Right hindlimb (tissue), 1 donor: ENCODE results near the gene UGT2B10.

ENCODE experiments used
- DNase-seq: peaks from one replicate; pipeline ENCODE4 v3.0.0-alpha.2; 2018

The UGT2B10 gene

DNA sequence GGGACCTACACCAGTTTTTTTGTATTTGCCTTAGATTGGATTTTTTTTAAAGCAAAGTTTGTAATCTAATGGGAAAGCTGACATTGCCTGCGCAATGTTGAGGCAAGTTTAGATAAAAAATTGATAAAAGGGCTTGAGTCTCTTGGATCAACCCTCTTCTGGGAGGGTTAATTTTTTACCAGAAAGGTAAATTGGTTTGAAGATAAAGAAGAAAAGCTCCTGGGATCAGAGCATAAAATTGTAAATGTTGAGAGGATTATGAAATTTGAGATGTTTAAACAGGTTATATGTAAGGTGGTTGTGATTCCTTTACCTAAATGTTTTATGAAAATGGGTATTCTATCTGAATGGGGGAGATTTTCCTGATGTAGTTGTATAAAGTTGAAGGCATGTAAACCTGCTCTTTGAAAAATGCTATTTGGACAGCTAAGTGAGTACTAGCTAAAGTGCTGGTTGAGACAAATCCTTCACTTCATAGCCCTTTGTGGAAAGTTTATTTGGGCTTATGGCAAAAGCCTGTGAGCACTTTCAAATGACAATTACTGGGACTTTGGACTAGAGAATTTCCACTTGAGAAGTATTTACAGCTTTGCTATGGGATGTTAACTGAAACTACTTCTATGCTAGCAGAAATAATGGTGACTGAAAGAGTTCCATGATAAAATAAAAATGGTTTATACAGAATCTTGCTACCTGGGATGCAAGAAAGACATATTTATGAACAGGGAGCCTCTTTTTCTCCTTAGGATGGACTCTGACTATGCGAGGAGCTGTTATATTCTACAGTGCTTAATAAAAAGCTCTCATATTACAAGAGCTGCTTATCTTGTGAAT lies 56.2 kb downstream of the UGT2B10 start:
- DNase-seq, result no peak

DNA sequence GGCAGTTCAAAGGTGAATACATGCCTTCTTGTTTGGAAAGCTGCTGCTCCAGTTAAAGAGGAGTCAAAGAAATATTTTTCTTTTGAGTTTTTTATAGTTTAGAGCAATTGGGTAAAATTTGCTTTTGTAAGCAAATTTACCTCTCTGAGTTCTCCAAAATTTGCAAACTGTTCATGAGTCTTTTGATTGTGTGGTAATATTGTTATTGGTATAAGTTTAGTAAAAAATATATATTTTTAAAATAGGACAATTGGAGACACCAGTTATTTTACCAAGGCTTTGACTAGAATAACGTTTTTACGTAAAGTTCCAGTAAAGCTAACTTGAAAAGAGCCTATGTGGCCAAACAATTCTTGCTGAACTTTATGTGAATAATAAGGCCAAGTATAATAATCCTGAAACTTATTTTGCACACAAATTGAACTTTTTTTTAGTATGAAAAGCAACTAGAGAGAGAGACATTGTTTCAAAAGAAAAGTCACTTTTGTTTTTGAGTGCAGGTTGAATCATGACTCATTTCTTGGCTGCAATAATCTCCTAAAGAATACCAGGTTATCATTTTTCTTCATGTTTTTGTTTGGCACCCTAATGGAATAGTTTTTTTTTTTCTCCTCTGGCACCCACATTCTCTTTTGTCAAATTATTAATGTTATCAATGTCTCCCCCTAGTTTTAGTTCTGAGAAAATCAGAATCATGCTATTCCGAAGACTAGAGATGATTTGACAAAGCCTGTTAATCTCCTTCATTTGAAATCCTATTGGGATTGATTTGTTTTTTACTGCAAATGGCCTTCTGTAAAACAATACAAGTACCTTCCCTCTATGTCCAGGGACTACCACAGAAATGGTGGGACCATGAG lies 57.1 kb downstream of the UGT2B10 start:
- no peak for DNase-seq

GRCh38 chr4:68874507-68874906 lies 58.7 kb downstream of the UGT2B10 start:
- DNase-seq, result no peak

- no peak for DNase-seq
Measured at GRCh38 chr4:68877555-68877954, 61.8 kb downstream of the UGT2B10 start.

DNA sequence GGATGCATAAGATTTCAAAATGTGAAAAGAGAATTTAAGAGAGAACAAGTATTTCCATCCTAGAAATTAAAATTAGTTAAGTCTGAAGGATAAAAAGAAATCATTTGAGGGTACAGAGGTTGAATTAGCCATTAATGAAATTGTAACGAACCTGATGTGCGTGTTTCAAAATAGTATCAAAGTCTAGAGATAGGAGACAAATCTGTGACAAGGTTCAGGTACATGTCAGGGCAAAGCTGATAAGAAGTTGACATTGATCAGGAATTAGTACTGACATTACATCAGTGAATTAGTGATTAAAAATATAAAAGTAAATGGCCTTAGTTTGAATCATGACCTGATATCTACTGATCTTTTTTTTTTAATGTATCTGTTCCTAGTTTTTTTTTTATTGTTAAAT lies 62.3 kb downstream of the UGT2B10 start:
- DNase-seq, result no peak
